Measurements from ENCODE around the gene GNMT. TPM values are rescaled to one million over a fixed set of nuclear protein-coding genes. Genes with fewer than 3 reads are reported as not detected.

GNMT gene
- total RNA-seq, 5 donors from 2014 or later (not counting 1 experiment from before 2014, with no cell fraction given), result 0.93 to 3.4 (median 1.3) TPM

DNA sequence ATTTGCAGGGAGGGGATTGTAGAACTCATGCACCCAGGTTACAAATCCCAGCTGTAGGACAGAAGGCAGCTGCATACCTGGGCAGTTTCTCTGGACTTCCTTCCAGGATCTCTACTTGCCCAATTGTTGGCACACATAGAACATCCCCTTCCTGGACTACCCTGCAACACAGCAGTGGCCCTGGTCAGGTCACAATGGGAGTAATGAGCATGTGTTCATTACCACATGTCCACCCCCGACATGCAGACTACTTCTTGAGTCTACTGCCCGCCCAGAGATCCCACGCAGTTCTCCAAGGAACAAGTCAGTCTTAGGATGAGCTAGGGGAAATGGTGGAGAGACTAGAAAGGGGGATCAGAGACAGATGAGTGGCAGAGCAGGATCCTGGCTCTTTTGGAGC lies 13.4 kb downstream of the GNMT start:
- peaks cover 10% of the 10 kb centered on the region for H3K36me3 Mint-ChIP-seq
- POLR2A ChIA-PET, result interaction anchor here in 1 of 2 donors (1.3 kb wide), 1 partner anchor 9 kb away, joined by 3 read pairs; no protein-coding TSS in a partner anchor

DNA sequence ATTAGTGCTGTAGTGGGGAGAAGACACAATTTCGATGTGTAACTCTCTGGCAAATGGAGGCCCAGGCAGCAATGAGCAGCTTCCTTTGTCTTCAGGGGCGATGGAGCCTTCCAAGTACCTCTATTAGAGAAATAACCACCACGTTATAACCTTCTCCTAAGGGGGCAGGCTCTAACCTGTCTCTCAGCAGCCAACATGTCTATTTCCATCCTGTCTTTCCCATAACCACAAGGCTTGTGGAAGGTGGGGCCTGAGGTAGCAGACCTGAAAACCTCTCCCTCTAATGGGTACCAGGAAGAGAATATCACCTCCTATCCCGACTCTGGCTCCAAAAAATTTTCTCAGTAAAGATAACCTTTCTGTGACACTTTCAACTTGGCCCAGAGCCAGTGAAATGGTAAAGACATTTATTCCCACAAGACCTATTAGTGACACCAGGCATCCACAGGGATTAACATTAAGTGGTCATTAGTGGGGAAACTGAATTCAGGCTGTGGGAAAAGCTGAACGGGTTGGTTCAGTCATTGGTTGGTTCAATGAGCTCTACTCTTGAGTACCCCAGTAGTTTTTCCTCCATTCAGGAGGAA lies 14.5 kb downstream of the GNMT start:
- no peak overlapping the region for H3K27ac ChIP-seq (ENCODE audit: low read length)
- peaks cover 0 to 25% of the 10 kb centered on the region in 2 donors for H3K36me3 ChIP-seq (ENCODE audit: control insufficient read depth in 2 of 2, extremely low read depth in 1 of 2, insufficient read depth in 1 of 2, low read length in 1 of 2)
- Mint-ChIP-seq H3K27ac (peak overlapping the region in 1 of 2 donors; percentile 72), H3K27me3 (no peaks in the 10 kb centered on the region), H3K36me3 (peaks cover 7% of the 10 kb centered on the region), H3K4me3 (no peak overlapping the region), H3K4me1 (peaks cover 30 to 43% (median 40%) of the 10 kb centered on the region in 3 donors), H3K9me3 (no peaks in the 10 kb centered on the region)
- WGBS (ENCODE audit: insufficient coverage), result no CpG with 5 or more reads among the region's 5 CpGs
- ChIA-PET POLR2A (interaction anchor here in 1 of 2 donors (0.8 to 1.3 kb wide), 2 partner anchors 10 to 14 kb away, joined by 3 read pairs; no protein-coding TSS in a partner anchor), CTCF (interaction anchor here (0.6 to 0.7 kb wide), 2 partner anchors 54 to 342 kb away, joined by 4 to 6 read pairs; no protein-coding TSS in a partner anchor)
- H3K27me3 ChIP-seq (replicated peaks in 1 of 2; ENCODE audit: control insufficient read depth in 2 of 2, extremely low read depth in 1 of 2, insufficient read depth in 2 of 2, low read length in 1 of 2), result no peaks in the 10 kb centered on the region
- H3K9me3 ChIP-seq, result no peaks in the 10 kb centered on the region
- DNase-seq, result no peak
- H3K4me1 ChIP-seq (ENCODE audit: control insufficient read depth in 1 of 2, extremely low read depth in 1 of 2, insufficient read depth in 2 of 2, low read length in 2 of 2), result peaks cover 17 to 36% of the 10 kb centered on the region in 2 experiments
- no peak overlapping the region for H3K4me3 ChIP-seq (ENCODE audit: control insufficient read depth in 1 of 2, extremely low read depth in 1 of 2, low read length in 1 of 2)
- no peak for ATAC-seq (replicated peaks in 1 of 4)

More for the DNA sequence above, 13.4 kb downstream of the GNMT start:
- H3K9me3 Mint-ChIP-seq, result no peaks in the 10 kb centered on the region
- H3K36me3 ChIP-seq (ENCODE audit: control insufficient read depth in 2 of 2, extremely low read depth in 1 of 2, insufficient read depth in 1 of 2, low read length in 1 of 2), result peaks cover 2 to 33% of the 10 kb centered on the region in 2 donors
- H3K9me3 ChIP-seq, result no peaks in the 10 kb centered on the region
- peaks cover 21 to 32% (median 29%) of the 10 kb centered on the region in 3 donors for H3K4me1 Mint-ChIP-seq
- CTCF ChIA-PET, result interaction anchor here in 1 of 2 donors (0.6 to 1.3 kb wide), 2 partner anchors 40 to 822 kb away, joined by 3 to 5 read pairs; partner anchors contain the start of genes KLHDC3 and MEA1
- H3K4me3 ChIP-seq (ENCODE audit: control insufficient read depth in 1 of 2, extremely low read depth in 1 of 2, low read length in 1 of 2), result no peak overlapping the region
- no peaks in the 10 kb centered on the region for H3K27me3 Mint-ChIP-seq
- WGBS (ENCODE audit: insufficient coverage), result 95% methylated on average over 3 of the region's 3 CpGs
- ATAC-seq (replicated peaks in 1 of 4) (no peak), DNase-seq (no peak)
- peak overlapping the region in 1 of 2 donors; percentile 24 for H3K27ac Mint-ChIP-seq
- H3K27ac ChIP-seq (ENCODE audit: low read length), result no peak overlapping the region
- no peak overlapping the region for H3K4me3 Mint-ChIP-seq
- H3K4me1 ChIP-seq (ENCODE audit: control insufficient read depth in 1 of 2, extremely low read depth in 1 of 2, insufficient read depth in 2 of 2, low read length in 2 of 2), result peaks cover 12 to 29% of the 10 kb centered on the region in 2 experiments
- no peaks in the 10 kb centered on the region for H3K27me3 ChIP-seq (replicated peaks in 1 of 2; ENCODE audit: control insufficient read depth in 2 of 2, extremely low read depth in 1 of 2, insufficient read depth in 2 of 2, low read length in 1 of 2)

GRCh38 chr6:42978487-42978838 lies 17.9 kb downstream of the GNMT start:
- POLR2A ChIA-PET, result interaction anchor here (0.5 to 1.6 kb wide), 8 partner anchors 12 to 859 kb away, joined by 3 to 15 read pairs (median 10); partner anchors contain the start of genes BICRAL (in 1 of the 2), CNPY3 (in 1 of the 2), KLHDC3 (in 1 of the 2) and MEA1 (in 1 of the 2)
- Histone ChIP-seq H3K27me3 (replicated peaks in 1 of 2; ENCODE audit: control insufficient read depth in 2 of 2, extremely low read depth in 1 of 2, insufficient read depth in 2 of 2, low read length in 1 of 2) (no peaks in the 10 kb centered on the region), H3K27ac (ENCODE audit: low read length) (peak overlapping the region; percentile 67), H3K9me3 (no peaks in the 10 kb centered on the region), H3K36me3 (ENCODE audit: control insufficient read depth in 2 of 2, extremely low read depth in 1 of 2, insufficient read depth in 1 of 2, low read length in 1 of 2) (peaks cover 0 to 11% of the 10 kb centered on the region in 2 donors), H3K4me3 (ENCODE audit: control insufficient read depth in 1 of 2, extremely low read depth in 1 of 2, low read length in 1 of 2) (peak overlapping the region; percentile 72 to 85), H3K4me1 (ENCODE audit: control insufficient read depth in 1 of 2, extremely low read depth in 1 of 2, insufficient read depth in 2 of 2, low read length in 2 of 2) (peaks cover 20 to 42% of the 10 kb centered on the region in 2 experiments)
- Mint-ChIP-seq H3K36me3 (peaks cover 3% of the 10 kb centered on the region), H3K4me3 (peak overlapping the region; percentile 77 to 93 (median 85)), H3K4me1 (peaks cover 42 to 52% (median 48%) of the 10 kb centered on the region in 3 donors), H3K27me3 (no peaks in the 10 kb centered on the region), H3K9me3 (no peaks in the 10 kb centered on the region), H3K27ac (peak overlapping the region; percentile 75 to 81)
- ATAC-seq (replicated peaks in 1 of 4), result no peak
- DNase-seq, result peak in 4 of 35 experiments; percentile 4 to 16 (median 11)
- WGBS (ENCODE audit: insufficient coverage), result under 1% methylated on average over 28 of the region's 28 CpGs
- CTCF ChIA-PET, result interaction anchor here in 1 of 2 donors (0.5 to 1.1 kb wide), 5 partner anchors 10 to 42 kb away, joined by 3 to 5 read pairs (median 3); no protein-coding TSS in a partner anchor

DNA sequence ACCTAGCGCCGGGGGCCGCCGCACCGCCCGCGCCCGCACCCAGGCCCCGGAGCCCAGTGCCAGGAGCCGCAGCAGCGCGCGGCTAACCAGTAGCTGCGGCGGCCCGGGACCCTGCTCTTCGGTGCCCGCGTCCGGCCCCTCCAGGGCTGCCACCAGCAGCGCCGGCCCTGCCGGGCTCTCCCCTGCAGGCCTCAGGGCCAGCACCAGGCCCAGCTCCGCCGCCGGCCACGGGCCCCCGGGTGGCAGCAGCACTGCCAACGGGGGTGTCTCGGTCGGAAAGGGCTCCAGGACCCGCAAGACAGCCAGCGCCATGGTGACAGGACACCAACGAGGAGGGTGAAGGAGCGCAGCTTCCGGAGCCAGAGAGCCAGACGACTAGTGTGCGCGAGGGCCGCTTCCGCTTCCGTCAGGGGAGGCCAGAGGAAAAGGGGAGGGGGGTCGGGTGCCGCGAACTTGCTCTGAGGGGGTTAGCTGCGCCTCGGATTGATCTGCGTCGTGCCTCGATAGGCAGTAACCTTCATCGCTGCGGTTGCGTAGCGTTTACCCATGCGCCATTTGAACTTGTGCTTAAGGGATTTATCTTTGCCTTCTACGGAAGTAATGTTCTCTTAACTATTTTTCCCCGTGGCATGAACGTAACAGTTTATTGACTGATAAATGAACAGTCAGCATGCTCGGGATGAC lies 18.4 kb downstream of the GNMT start, which contains the start of gene PEX6:
Gene PEX6 (minus strand): TSS at position 343 of the 684 bp plus-strand sequence. CDS start 31 bp downstream, at position 312.
- peak within 1 kb of the TSS; percentile 72 to 85 for H3K4me3 ChIP-seq (ENCODE audit: control insufficient read depth in 1 of 2, extremely low read depth in 1 of 2, low read length in 1 of 2)
- peak; percentile 88 to 98 (median 95) for DNase-seq
- Mint-ChIP-seq H3K27me3 (no peaks in the 10 kb centered on the region), H3K36me3 (no peaks in the 10 kb centered on the region), H3K4me1 (peaks cover 48 to 54% (median 49%) of the 10 kb centered on the region in 3 donors), H3K27ac (peak within 1 kb of the TSS; percentile 97 to 99), H3K9me3 (no peaks in the 10 kb centered on the region), H3K4me3 (peak within 1 kb of the TSS; percentile 88 to 93 (median 92))
- ChIA-PET POLR2A (interaction anchor here (0.5 to 1.6 kb wide), 17 partner anchors 11 to 1019 kb away, joined by 3 to 15 read pairs (median 4); partner anchors contain the start of genes BICRAL (in 1 of the 2), CNPY3 (in 1 of the 2), CUL7 (in 1 of the 2) and KLHDC3 (in 1 of the 2)), CTCF (interaction anchor here (0.5 to 1.1 kb wide), 11 partner anchors 9 to 308 kb away, joined by 3 to 5 read pairs (median 3); partner anchors contain the start of genes KLC4 (in 1 of the 2) and MRPL2 (in 1 of the 2))
- no peaks in the 10 kb centered on the region for H3K9me3 ChIP-seq
- H3K27me3 ChIP-seq (replicated peaks in 1 of 2; ENCODE audit: control insufficient read depth in 2 of 2, extremely low read depth in 1 of 2, insufficient read depth in 2 of 2, low read length in 1 of 2), result no peaks in the 10 kb centered on the region
- H3K27ac ChIP-seq (ENCODE audit: low read length), result peak within 1 kb of the TSS; percentile 85
- 0% methylated on average over 43 of the region's 59 CpGs for WGBS (ENCODE audit: insufficient coverage)
- peaks cover 23 to 48% of the 10 kb centered on the region in 2 experiments for H3K4me1 ChIP-seq (ENCODE audit: control insufficient read depth in 1 of 2, extremely low read depth in 1 of 2, insufficient read depth in 2 of 2, low read length in 2 of 2)
- H3K36me3 ChIP-seq (ENCODE audit: control insufficient read depth in 2 of 2, extremely low read depth in 1 of 2, insufficient read depth in 1 of 2, low read length in 1 of 2), result peaks cover 0 to 9% of the 10 kb centered on the region in 2 donors
- peak; percentile 94 to 96 (median 95) for ATAC-seq (replicated peaks in 1 of 4)

GRCh38 chr6:42979523-42980177 lies 19.1 kb downstream of the GNMT start:
- peak in 1 of 35 experiments; percentile 37 for DNase-seq
- H3K36me3 ChIP-seq (ENCODE audit: control insufficient read depth in 2 of 2, extremely low read depth in 1 of 2, insufficient read depth in 1 of 2, low read length in 1 of 2), result peaks cover 0 to 6% of the 10 kb centered on the region in 2 donors
- ChIA-PET POLR2A (interaction anchor here (0.5 to 1.6 kb wide), 15 partner anchors 11 to 1019 kb away, joined by 3 to 15 read pairs (median 4); partner anchors contain the start of genes CNPY3 (in 1 of the 2), CUL7 (in 1 of the 2), KLHDC3 (in 1 of the 2) and MEA1 (in 1 of the 2)), CTCF (interaction anchor here (0.5 to 1.1 kb wide), 10 partner anchors 8 to 309 kb away, joined by 3 to 5 read pairs (median 3); partner anchors contain the start of genes KLC4 (in 1 of the 2) and MRPL2 (in 1 of the 2))
- peak overlapping the region; percentile 72 to 85 for H3K4me3 ChIP-seq (ENCODE audit: control insufficient read depth in 1 of 2, extremely low read depth in 1 of 2, low read length in 1 of 2)
- H3K9me3 Mint-ChIP-seq, result no peaks in the 10 kb centered on the region
- H3K4me3 Mint-ChIP-seq, result peak overlapping the region; percentile 88 to 93 (median 92)
- peak overlapping the region; percentile 97 to 99 for H3K27ac Mint-ChIP-seq
- peak; percentile 6 to 18 (median 10) for ATAC-seq (replicated peaks in 1 of 4)
- H3K9me3 ChIP-seq, result no peaks in the 10 kb centered on the region
- 18% methylated on average over 6 of the region's 9 CpGs for WGBS (ENCODE audit: insufficient coverage)
- H3K4me1 Mint-ChIP-seq, result peaks cover 50 to 57% (median 50%) of the 10 kb centered on the region in 3 donors
- H3K36me3 Mint-ChIP-seq, result no peaks in the 10 kb centered on the region
- H3K27me3 ChIP-seq (replicated peaks in 1 of 2; ENCODE audit: control insufficient read depth in 2 of 2, extremely low read depth in 1 of 2, insufficient read depth in 2 of 2, low read length in 1 of 2), result no peaks in the 10 kb centered on the region
- peak overlapping the region; percentile 85 for H3K27ac ChIP-seq (ENCODE audit: low read length)
- H3K27me3 Mint-ChIP-seq, result no peaks in the 10 kb centered on the region
- H3K4me1 ChIP-seq (ENCODE audit: control insufficient read depth in 1 of 2, extremely low read depth in 1 of 2, insufficient read depth in 2 of 2, low read length in 2 of 2), result peaks cover 23 to 49% of the 10 kb centered on the region in 2 experiments

Measured in T-cell (primary cell).